Measurements from ENCODE around the gene SLC41A3. TPM values are rescaled to one million over a fixed set of nuclear protein-coding genes. Genes with fewer than 3 reads are reported as not detected.
A peak's percentile ranks its signal among the peaks of the same experiment; 100 is the strongest.

Gene SLC41A3
- total RNA-seq, 4 donors from 2014 or later: 36.1 to 54.8 (median 46.3) TPM

GRCh38 chr3:126105691-126106187 is 21.8 kb upstream of the SLC41A3 start:
- no peaks in the 10 kb centered on the region for H3K9me3 ChIP-seq
- TF ChIP-seq POLR2A (IDR thresholded peaks at IDR 0.05) (no peak), CTCF (IDR thresholded peaks at IDR 0.05) (no peak), EP300 (IDR thresholded peaks at IDR 0.05) (no peak)
- DNase-seq (ENCODE audit: low spot score in 2 of 2): no peak
- WGBS, 2 donors: 86 to 88% methylated on average over 16 of the region's 16 CpGs
- no peak overlapping the region for H3K27ac ChIP-seq
- H3K27me3 ChIP-seq: no peaks in the 10 kb centered on the region
- H3K4me3 ChIP-seq: no peak overlapping the region
- H3K4me1 ChIP-seq: peaks cover 0 to 13% (median 0%) of the 10 kb centered on the region in 4 donors
- H3K36me3 ChIP-seq: no peaks in the 10 kb centered on the region

- no peak for DNase-seq (ENCODE audit: low spot score in 2 of 2)
Measured at GRCh38 chr3:126104742-126105605, 21.1 kb upstream of the SLC41A3 start.

GRCh38 chr3:126104028-126104635 is 20.2 kb upstream of the SLC41A3 start:
- no peak overlapping the region for H3K4me3 ChIP-seq
- H3K9me3 ChIP-seq: no peaks in the 10 kb centered on the region
- no peak for TF ChIP-seq CTCF (IDR thresholded peaks at IDR 0.05)
- TF ChIP-seq EP300 (IDR thresholded peaks at IDR 0.05): no peak
- TF ChIP-seq POLR2A (IDR thresholded peaks at IDR 0.05): no peak
- no peak for DNase-seq (ENCODE audit: low spot score in 2 of 2)
- H3K27me3 ChIP-seq: no peaks in the 10 kb centered on the region
- H3K27ac ChIP-seq: no peak overlapping the region
- H3K36me3 ChIP-seq: no peaks in the 10 kb centered on the region
- peaks cover 0 to 13% (median 0%) of the 10 kb centered on the region in 4 donors for H3K4me1 ChIP-seq
- 91 to 94% methylated on average over 5 to 7 of the region's 7 CpGs for WGBS, 2 donors

More at GRCh38 chr3:126104742-126105605, 21.1 kb upstream of the SLC41A3 start:
- H3K27ac ChIP-seq: no peak overlapping the region
- no peak overlapping the region for H3K4me3 ChIP-seq
- no peaks in the 10 kb centered on the region for H3K27me3 ChIP-seq
- 91 to 92% methylated on average over 7 to 15 of the region's 15 CpGs for WGBS, 2 donors
- TF ChIP-seq POLR2A (IDR thresholded peaks at IDR 0.05): no peak
- no peak for TF ChIP-seq CTCF (IDR thresholded peaks at IDR 0.05)
- TF ChIP-seq EP300 (IDR thresholded peaks at IDR 0.05): no peak
- H3K4me1 ChIP-seq: peaks cover 0 to 13% (median 0%) of the 10 kb centered on the region in 4 donors
- no peaks in the 10 kb centered on the region for H3K36me3 ChIP-seq
- no peaks in the 10 kb centered on the region for H3K9me3 ChIP-seq

GRCh38 chr3:126103121-126104027 is 19.4 kb upstream of the SLC41A3 start:
- peak overlapping the region in 1 of 4 donors; percentile 28 for H3K27ac ChIP-seq
- no peaks in the 10 kb centered on the region for H3K27me3 ChIP-seq
- TF ChIP-seq POLR2A (IDR thresholded peaks at IDR 0.05) (no peak), EP300 (IDR thresholded peaks at IDR 0.05) (no peak), CTCF (IDR thresholded peaks at IDR 0.05) (no peak)
- no peak for DNase-seq (ENCODE audit: low spot score in 2 of 2)
- no peaks in the 10 kb centered on the region for H3K36me3 ChIP-seq
- WGBS, 2 donors: 78 to 80% methylated on average over 19 to 22 of the region's 22 CpGs
- no peak overlapping the region for H3K4me3 ChIP-seq
- peaks cover 0 to 13% (median 0%) of the 10 kb centered on the region in 4 donors for H3K4me1 ChIP-seq
- H3K9me3 ChIP-seq: no peaks in the 10 kb centered on the region
